IMR-90 (cell line): ENCODE results near the gene SPTB. TPM values are rescaled to one million over a fixed set of nuclear protein-coding genes. Genes with fewer than 3 reads are reported as not detected.

Experiments used
- ATAC-seq: fragments of 200-7000 bp; cut with Tn5 transposase; 2 replicates; pipeline ENCODE4 v1.9.1; 2020; ENCODE audit warnings: low read depth, mild to moderate bottlenecking, moderate library complexity
- BruUV-seq: library from RNA; stranded (reverse); fragments of 400-500 nt; replicated peaks from 2 replicates; lab custom pipeline; 2021; lab: Mats Ljungman, UMichigan
- CTCF ChIA-PET: fragments of 300-600 bp; formaldehyde crosslinking; extraction: SDS; loops from one replicate; lab custom pipeline; 2021; ENCODE audit warnings: antibody characterized with exemption; lab: Yijun Ruan, JAX
- POLR2A ChIA-PET: fragments of 300-600 bp; sonication (Branson Sonifier 250); formaldehyde crosslinking; loops from one replicate; lab custom pipeline; 2022; ENCODE audit warnings: antibody characterized with exemption; ENCODE audit not compliant: unreplicated experiment; lab: Charles Lee
- DNase-seq: peaks from one replicate; pipeline ENCODE4 v3.0.0; 2013
- H2AFZ ChIP-seq: replicated peaks from 2 replicates; pipeline ENCODE3; 2013; ENCODE audit warnings: low read length, mild to moderate bottlenecking; ENCODE audit not compliant: poor library complexity
- H2AK5ac ChIP-seq: 2 replicates; pipeline ENCODE4 v1.6.1; 2013; ENCODE audit warnings: low read depth, low read length, inconsistent platforms
- H2AK9ac ChIP-seq: replicated peaks from 2 replicates; pipeline ENCODE3; 2013; ENCODE audit warnings: mild to moderate bottlenecking, low read depth, low read length, moderate library complexity; ENCODE audit not compliant: poor library complexity
- H2BK120ac ChIP-seq: 2 replicates; pipeline ENCODE4 v1.6.1; 2013; ENCODE audit warnings: low read depth, low read length, inconsistent platforms
- H2BK15ac ChIP-seq: 3 replicates; pipeline ENCODE4 v1.6.1; 2013; ENCODE audit warnings: low read depth, low read length, inconsistent platforms
- H2BK20ac ChIP-seq: 2 replicates; pipeline ENCODE4 v1.6.1; 2013; ENCODE audit warnings: low read depth, mild to moderate bottlenecking, inconsistent platforms, low read length, moderate library complexity
- H2BK5ac ChIP-seq: 2 replicates; pipeline ENCODE4 v1.6.1; 2013; ENCODE audit warnings: mild to moderate bottlenecking, low read depth, low read length, inconsistent platforms; ENCODE audit not compliant: poor library complexity, severe bottlenecking
- H3K14ac ChIP-seq: replicated peaks from 2 replicates; pipeline ENCODE4 v1.6.1; 2013; ENCODE audit warnings: low read depth, low read length, inconsistent platforms
- H3K18ac ChIP-seq: 2 replicates; pipeline ENCODE4 v1.6.1; 2013; ENCODE audit warnings: low read depth, low read length, control low read depth
- H3K23ac ChIP-seq: 2 replicates; pipeline ENCODE4 v1.6.1; 2013; ENCODE audit warnings: low read depth, low read length, inconsistent platforms
- H3K27ac ChIP-seq: 2 replicates; pipeline ENCODE4 v1.5.1; 2013; ENCODE audit warnings: mild to moderate bottlenecking, control low read depth, low read length; ENCODE audit not compliant: insufficient read depth
- H3K27me3 ChIP-seq: 2 replicates; pipeline ENCODE4 v1.6.1; 2013; ENCODE audit warnings: low read length; ENCODE audit not compliant: control insufficient read depth, insufficient read depth
- H3K36me3 ChIP-seq: 2 replicates; pipeline ENCODE4 v1.6.1; 2013; ENCODE audit warnings: low read length, mixed read lengths; ENCODE audit not compliant: control insufficient read depth, insufficient read depth
- H3K4ac ChIP-seq: 2 replicates; pipeline ENCODE4 v1.6.1; 2013; ENCODE audit warnings: low read depth, low read length, inconsistent platforms
- H3K4me1 ChIP-seq: 2 replicates; pipeline ENCODE4 v1.6.1; 2013; ENCODE audit warnings: low read length, mixed read lengths; ENCODE audit not compliant: control insufficient read depth, insufficient read depth
- H3K4me2 ChIP-seq: 2 replicates; pipeline ENCODE4 v1.6.1; 2013; ENCODE audit warnings: low read depth, mild to moderate bottlenecking, control low read depth, low read length, moderate library complexity
- H3K4me3 ChIP-seq: 2 replicates; pipeline ENCODE4 v1.5.1; 2013; ENCODE audit warnings: low read depth, mild to moderate bottlenecking, control low read depth, low read length, moderate library complexity; ENCODE audit not compliant: insufficient read depth
- H3K56ac ChIP-seq: 2 replicates; pipeline ENCODE4 v1.6.1; 2013; ENCODE audit warnings: low read length, inconsistent platforms; ENCODE audit not compliant: insufficient read depth; ENCODE audit errors: extremely low read depth
- H3K79me1 ChIP-seq, 2 experiments: 2 replicates each; pipeline ENCODE4 v1.6.1; 2013; ENCODE audit warnings: low read length in 2 of 2, inconsistent platforms in 1 of 2, low read depth in 1 of 2
- H3K9ac ChIP-seq: 2 replicates; pipeline ENCODE4 v1.6.1; 2013; ENCODE audit warnings: low read depth, low read length, control low read depth
- H3K9me1 ChIP-seq: 2 replicates; pipeline ENCODE4 v1.6.1; 2013; ENCODE audit warnings: low read length, inconsistent platforms; ENCODE audit not compliant: insufficient read depth
- H3K9me3 ChIP-seq: 2 replicates; pipeline ENCODE4 v1.6.1; 2013; ENCODE audit warnings: low read length; ENCODE audit not compliant: control insufficient read depth, insufficient read depth
- H4K20me1 ChIP-seq: 2 replicates; pipeline ENCODE4 v1.6.1; 2013; ENCODE audit warnings: low read length, inconsistent platforms; ENCODE audit not compliant: insufficient read depth
- H4K5ac ChIP-seq: 2 replicates; pipeline ENCODE4 v1.6.1; 2013; ENCODE audit warnings: mild to moderate bottlenecking, low read depth, low read length, control low read depth
- H4K8ac ChIP-seq, 2 experiments: 2 replicates each; pipeline ENCODE4 v1.6.1; 2013; ENCODE audit warnings: low read depth in 2 of 2, low read length in 2 of 2, control low read depth in 1 of 2, inconsistent platforms in 1 of 2
- H4K91ac ChIP-seq: 2 replicates; pipeline ENCODE4 v1.6.1; 2013; ENCODE audit warnings: low read depth, low read length, inconsistent platforms; ENCODE audit not compliant: insufficient read depth
- BHLHE40 ChIP-seq: fragments of 150-350 bp; IDR thresholded peaks from 2 replicates; pipeline ENCODE4 v1.6.1; 2016; ENCODE audit warnings: mild to moderate bottlenecking, low read depth, low read length
- MAZ ChIP-seq: IDR thresholded peaks from 2 replicates; pipeline ENCODE4 v1.6.1; 2012; ENCODE audit warnings: low read depth, mild to moderate bottlenecking, low read length, improper control_type of control experiment, moderate library complexity, borderline replicate concordance
- MXI1 ChIP-seq: IDR thresholded peaks from 2 replicates; pipeline ENCODE4 v1.6.1; 2012; ENCODE audit warnings: low read depth, mild to moderate bottlenecking, low read length, moderate library complexity, borderline replicate concordance
- RCOR1 ChIP-seq: IDR thresholded peaks from 2 replicates; pipeline ENCODE4 v1.6.1; 2012; ENCODE audit warnings: mild to moderate bottlenecking, low read length, improper control_type of control experiment; ENCODE audit not compliant: insufficient replicate concordance
- RFX5 ChIP-seq: IDR thresholded peaks from 2 replicates; pipeline ENCODE4 v1.8.0; 2012; ENCODE audit warnings: low read depth, mild to moderate bottlenecking, low read length, moderate library complexity
- SMC3 ChIP-seq: fragments of 150-350 bp; IDR thresholded peaks from 2 replicates; pipeline ENCODE4 v1.6.1; 2016; ENCODE audit warnings: low read depth, mild to moderate bottlenecking, antibody characterized with exemption, low read length, moderate library complexity
- WGBS, 2 experiments: methylation state at CpG; one replicate each; pipeline versions ENCODE4 v1.1.5 to v1.1.7; 2013; ENCODE audit warnings: missing lambda C conversion rate in 2 of 2; ENCODE audit not compliant: insufficient read length in 1 of 2; ENCODE audit errors: extremely low coverage in 2 of 2; 5-methylcytosine and 5-hydroxymethylcytosine counted together
- dilution Hi-C: fragments of 300-500 bp; cut with HindIII; formaldehyde crosslinking; loops from one replicate; pipeline ENCODE4 v1.14.3; 2018; ENCODE audit warnings: low sequenced_read_pairs; ENCODE audit not compliant: unreplicated experiment
- in situ Hi-C: fragments of 300-500 bp; cut with MboI; formaldehyde crosslinking; loops from 3 replicates; pipeline ENCODE4 v1.14.3; 2019; ENCODE audit warnings: low sequenced_read_pairs, inconsistent platforms, mixed read lengths
- intact Hi-C: fragments of 100-400 bp; cut with micrococcal nuclease; formaldehyde crosslinking; loops from 2 replicates; pipeline ENCODE4 v1.10.0; 2022
- polyA plus RNA-seq, 3 experiments: library from polyadenylated mRNA; depleted of rRNA; stranded (reverse); fragments of >200 nt; gene quantifications; 2 replicates each; pipeline ENCODE4 v1.2.3, GENCODE V29; 2012; ENCODE audit warnings: low replicate concordance in 1 of 3
- total RNA-seq: library from RNA; depleted of rRNA; stranded (reverse); fragments of >200 nt; gene quantifications from 2 replicates; pipeline ENCODE4 v1.2.3, GENCODE V29; 2012

The SPTB gene
- total and polyA plus RNA-seq, 2 of the 4 experiments (the other 2 are of a cell fraction): under 0.01 to 0.07 TPM

GRCh38 chr14:64706593-64707193, 173.0 kb downstream of the SPTB start:
- peaks cover 11% of the 10 kb centered on the region for H3K9me1 ChIP-seq
- H2AK9ac ChIP-seq: no peak overlapping the region
- in situ Hi-C loops (no loop called here), intact Hi-C loops (loop anchor here (2.0 kb wide), 1 partner anchor 52 kb away; no protein-coding TSS in a partner anchor), dilution Hi-C loops (no loop called here)
- CTCF ChIA-PET: no interaction called here
- H2BK5ac ChIP-seq: no peak overlapping the region
- BruUV-seq: no TSS peak
- no peak overlapping the region for H2AFZ ChIP-seq
- peaks cover 26% of the 10 kb centered on the region for H4K20me1 ChIP-seq
- ATAC-seq (no peak), DNase-seq (no peak)
- H3K36me3 ChIP-seq: no peaks in the 10 kb centered on the region
- no peak overlapping the region for H3K14ac ChIP-seq
- no peak overlapping the region for H3K9ac ChIP-seq
- no peak overlapping the region for H3K23ac ChIP-seq
- H3K79me1 ChIP-seq: peaks cover 8 to 45% of the 10 kb centered on the region in 2 experiments; a peak in 3 of 4 replicates
- H3K18ac ChIP-seq: no peak overlapping the region
- H3K4ac ChIP-seq: no peak overlapping the region
- H2BK120ac ChIP-seq: no peak overlapping the region
- no peaks in the 10 kb centered on the region for H3K9me3 ChIP-seq
- H3K56ac ChIP-seq: no peak overlapping the region
- no peak overlapping the region for H4K5ac ChIP-seq
- H3K27ac ChIP-seq: no peak overlapping the region
- peaks cover 21% of the 10 kb centered on the region for H3K27me3 ChIP-seq
- WGBS, 2 experiments: 43% methylated on average over 4 of the region's 14 CpGs; no CpG with 5 or more reads in 1 of the 2 experiments
- POLR2A ChIA-PET: no interaction called here
- no peak overlapping the region for H2AK5ac ChIP-seq
- no peak overlapping the region for H4K8ac ChIP-seq
- H3K4me1 ChIP-seq: peaks cover 13% of the 10 kb centered on the region; the same call in 1 of the 2 replicates
- no peak overlapping the region for H3K4me2 ChIP-seq
- H2BK15ac ChIP-seq: no peak overlapping the region
- no peak overlapping the region for H3K4me3 ChIP-seq
- H2BK20ac ChIP-seq: no peak overlapping the region
- no peak overlapping the region for H4K91ac ChIP-seq
- TF ChIP-seq MXI1 (no peak), RCOR1 (no peak), RFX5 (no peak), BHLHE40 (no peak), SMC3 (no peak), MAZ (no peak)
